Upper lobe of left lung (tissue), 6 donors: ENCODE data around the gene DEPDC5. TPM values are rescaled to one million over a fixed set of nuclear protein-coding genes. Genes with fewer than 3 reads are reported as not detected.

Experiments used
- ATAC-seq, 2 donors: fragments of 200-7000 bp; cut with Tn5 transposase; one replicate each; pipeline ENCODE4 v1.9.1; 2022; ENCODE audit warnings: mild to moderate bottlenecking in 2 of 2, moderate library complexity in 2 of 2; ENCODE audit not compliant: low FRiP score in 2 of 2
- DNase-seq, 2 donors: peaks; one replicate each; pipeline ENCODE4 v3.0.0-alpha.2; 2019 to 2020
- H3K27ac ChIP-seq, 4 donors: fragments of 200-600 bp; sonication (generic); one replicate each; pipeline ENCODE4 v1.5.1; 2016 to 2019
- H3K27me3 ChIP-seq, 4 donors: fragments of 200-600 bp; sonication (generic); one replicate each; pipeline ENCODE4 v1.5.1; 2017 to 2019
- H3K36me3 ChIP-seq, 4 donors: fragments of 200-600 bp; sonication (generic); one replicate each; pipeline ENCODE4 v1.5.1; 2016 to 2019
- H3K4me1 ChIP-seq, 4 donors: fragments of 200-600 bp; sonication (generic); one replicate each; pipeline ENCODE4 v1.5.1; 2018 to 2019
- H3K4me3 ChIP-seq, 4 donors: fragments of 200-600 bp; sonication (generic); one replicate each; pipeline ENCODE4 v1.5.1; 2017 to 2019; ENCODE audit warnings: mild to moderate bottlenecking in 2 of 4, moderate library complexity in 1 of 4
- H3K9me3 ChIP-seq, 4 donors: fragments of 200-600 bp; sonication (generic); one replicate each; pipeline ENCODE4 v1.5.1; 2018 to 2019
- EP300 ChIP-seq, 4 donors: sonication (generic); formaldehyde crosslinking; IDR thresholded peaks; one replicate each; pipeline ENCODE4 v1.5.1; 2017; ENCODE audit warnings: antibody characterized with exemption in 4 of 4, control low read depth in 2 of 4
- POLR2A ChIP-seq, 4 donors: fragments of 450-650 bp; IDR thresholded peaks; one replicate each; pipeline ENCODE4 v1.5.1; 2016 to 2017; ENCODE audit warnings: antibody characterized with exemption in 4 of 4, mild to moderate bottlenecking in 2 of 4
- POLR2AphosphoS5 ChIP-seq, 2 donors: sonication (generic); formaldehyde crosslinking; IDR thresholded peaks; one replicate each; pipeline ENCODE4 v1.5.1; 2017; ENCODE audit warnings: antibody characterized with exemption in 2 of 2
- WGBS, 2 donors: methylation state at CpG; one replicate each; pipeline ENCODE4 v1.1.5; 2017 to 2018; 5-methylcytosine and 5-hydroxymethylcytosine counted together
- total RNA-seq, 6 donors: library from RNA; depleted of rRNA in 4 of 6; stranded (reverse); fragments of >200 nt in 4 of 6; gene quantifications; one replicate each; pipeline versions ENCODE4 v1.1.0 to v1.2.1, GENCODE V29; 2016 to 2021
- TF ChIP-seq, protein P1 (sequence below), 6 experiments: fragments of 450-650 bp in 4 of 6; fragments of 200-600 bp in 2 of 6; sonication (generic) in 2 of 6; IDR thresholded peaks; one replicate each; pipeline ENCODE4 v1.5.1; 2016 to 2019; ENCODE audit warnings: antibody characterized with exemption in 6 of 6
- donor health status: DM: no; HTN: no; CAD: no; lungs with moderate emphysema.
- donor health status: DM: no; HTN: yes; CAD: no; lungs with severe emphysema.

DEPDC5 gene
- total RNA-seq, 6 donors from 2014 or later = 10.9 to 31.4 (median 24.4) TPM

DNA sequence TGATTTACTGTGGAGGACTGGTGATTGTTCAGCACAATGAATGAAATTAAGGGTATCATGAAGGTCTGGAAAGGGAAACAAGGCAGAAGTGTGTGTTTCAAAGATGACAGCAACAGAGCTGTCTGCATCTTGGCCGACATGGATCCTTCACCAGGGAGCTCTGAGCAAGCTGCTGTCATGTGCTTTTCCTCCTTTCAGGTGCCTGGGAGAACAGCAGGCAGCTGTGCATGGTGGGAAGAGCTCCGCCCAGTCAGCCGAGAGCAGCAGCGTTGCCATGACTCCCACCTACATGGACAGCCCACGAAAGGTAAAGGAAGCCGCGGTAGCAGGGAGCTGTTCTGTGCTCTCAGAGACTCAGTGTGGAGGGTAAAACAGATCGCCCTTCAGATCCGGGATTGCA, 103.4 kb downstream of the DEPDC5 start:
- WGBS, 2 donors = 78 to 87% methylated on average over 9 of the region's 9 CpGs

GRCh38 chr22:31861226-31861840, 107.5 kb downstream of the DEPDC5 start:
- WGBS, 2 donors = 93 to 95% methylated on average over 10 to 11 of the region's 11 CpGs
- peaks cover 0 to 58% (median 24%) of the 10 kb centered on the region in 4 donors for H3K36me3 ChIP-seq
- TF ChIP-seq POLR2A (IDR thresholded peaks at IDR 0.05) = no peak
- TF ChIP-seq EP300 (IDR thresholded peaks at IDR 0.05) = no peak
- TF ChIP-seq POLR2AphosphoS5 (IDR thresholded peaks at IDR 0.05) = no peak
- TF ChIP-seq, protein P1, sequence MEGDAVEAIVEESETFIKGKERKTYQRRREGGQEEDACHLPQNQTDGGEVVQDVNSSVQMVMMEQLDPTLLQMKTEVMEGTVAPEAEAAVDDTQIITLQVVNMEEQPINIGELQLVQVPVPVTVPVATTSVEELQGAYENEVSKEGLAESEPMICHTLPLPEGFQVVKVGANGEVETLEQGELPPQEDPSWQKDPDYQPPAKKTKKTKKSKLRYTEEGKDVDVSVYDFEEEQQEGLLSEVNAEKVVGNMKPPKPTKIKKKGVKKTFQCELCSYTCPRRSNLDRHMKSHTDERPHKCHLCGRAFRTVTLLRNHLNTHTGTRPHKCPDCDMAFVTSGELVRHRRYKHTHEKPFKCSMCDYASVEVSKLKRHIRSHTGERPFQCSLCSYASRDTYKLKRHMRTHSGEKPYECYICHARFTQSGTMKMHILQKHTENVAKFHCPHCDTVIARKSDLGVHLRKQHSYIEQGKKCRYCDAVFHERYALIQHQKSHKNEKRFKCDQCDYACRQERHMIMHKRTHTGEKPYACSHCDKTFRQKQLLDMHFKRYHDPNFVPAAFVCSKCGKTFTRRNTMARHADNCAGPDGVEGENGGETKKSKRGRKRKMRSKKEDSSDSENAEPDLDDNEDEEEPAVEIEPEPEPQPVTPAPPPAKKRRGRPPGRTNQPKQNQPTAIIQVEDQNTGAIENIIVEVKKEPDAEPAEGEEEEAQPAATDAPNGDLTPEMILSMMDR (IDR thresholded peaks at IDR 0.05) = no peak
- DNase-seq (no peak), ATAC-seq (no peak)
- H3K4me1 ChIP-seq = no peaks in the 10 kb centered on the region
- H3K27me3 ChIP-seq = no peaks in the 10 kb centered on the region
- H3K4me3 ChIP-seq = no peak overlapping the region
- no peaks in the 10 kb centered on the region for H3K9me3 ChIP-seq
- H3K27ac ChIP-seq = no peak overlapping the region

More for the DNA sequence above, 103.4 kb downstream of the DEPDC5 start:
- no peak for ATAC-seq
- peaks cover 0 to 59% (median 29%) of the 10 kb centered on the region in 4 donors for H3K36me3 ChIP-seq
- H3K27me3 ChIP-seq = no peaks in the 10 kb centered on the region
- H3K27ac ChIP-seq = no peak overlapping the region
- no peak for DNase-seq
- no peak overlapping the region for H3K4me3 ChIP-seq
- no peaks in the 10 kb centered on the region for H3K4me1 ChIP-seq
- H3K9me3 ChIP-seq = no peaks in the 10 kb centered on the region
- no peak for TF ChIP-seq EP300 (IDR thresholded peaks at IDR 0.05)
- no peak for TF ChIP-seq POLR2AphosphoS5 (IDR thresholded peaks at IDR 0.05)
- TF ChIP-seq, protein P1 (IDR thresholded peaks at IDR 0.05) = no peak
- TF ChIP-seq POLR2A (IDR thresholded peaks at IDR 0.05) = no peak

- TF ChIP-seq, protein P1 (IDR thresholded peaks at IDR 0.05) = no peak
- no peak for TF ChIP-seq EP300 (IDR thresholded peaks at IDR 0.05)
- TF ChIP-seq POLR2AphosphoS5 (IDR thresholded peaks at IDR 0.05) = no peak
- no peak for TF ChIP-seq POLR2A (IDR thresholded peaks at IDR 0.05)
- 68 to 83% methylated on average over 4 of the region's 4 CpGs for WGBS, 2 donors
- H3K36me3 ChIP-seq = peaks cover 0 to 31% (median 9%) of the 10 kb centered on the region in 4 donors
- no peaks in the 10 kb centered on the region for H3K9me3 ChIP-seq
- DNase-seq = no peak
- H3K4me3 ChIP-seq = no peak overlapping the region
- H3K27me3 ChIP-seq = no peaks in the 10 kb centered on the region
- no peak for ATAC-seq
- peaks cover 0 to 18% (median 9%) of the 10 kb centered on the region in 4 donors for H3K4me1 ChIP-seq
- H3K27ac ChIP-seq = no peak overlapping the region
Observed at GRCh38 chr22:31866918-31867317, 113.1 kb downstream of the DEPDC5 start.

DNA sequence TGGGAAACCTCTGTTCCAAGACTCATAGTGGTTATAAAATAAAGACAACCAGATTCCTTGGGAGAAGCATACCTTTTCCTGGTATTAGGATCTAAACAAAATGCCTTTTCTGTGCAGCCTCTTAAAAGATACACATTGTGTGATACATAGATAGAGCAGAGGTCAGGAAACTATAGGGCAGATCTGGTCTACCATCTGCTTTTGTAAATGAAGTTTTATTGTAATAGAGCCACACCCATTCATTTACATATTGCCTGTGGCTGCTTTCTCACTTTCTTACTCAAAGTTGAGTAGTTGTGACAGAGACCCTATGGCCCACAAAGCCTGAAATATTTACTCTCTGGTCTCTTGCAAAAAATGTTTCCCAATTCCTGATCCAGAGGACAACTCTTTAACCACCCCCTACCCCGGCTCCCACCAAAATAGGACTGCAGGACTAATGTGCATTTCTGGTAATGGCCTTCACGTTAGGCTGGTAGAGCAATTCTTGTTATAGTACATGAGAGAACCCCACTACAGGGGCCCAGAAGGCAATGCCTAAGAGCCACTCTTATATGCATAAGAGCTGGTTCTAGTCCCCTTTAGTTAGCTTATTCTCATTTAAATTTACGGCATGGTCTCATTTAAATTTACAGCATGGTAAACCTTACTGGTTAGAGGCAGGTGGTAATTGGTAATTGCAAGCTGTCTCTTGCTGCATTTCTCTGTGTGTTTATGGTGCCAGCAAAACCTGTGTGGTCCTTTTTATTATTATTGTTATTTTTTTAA, 113.8 kb downstream of the DEPDC5 start:
- H3K4me1 ChIP-seq = peaks cover 0 to 21% (median 11%) of the 10 kb centered on the region in 4 donors
- TF ChIP-seq, protein P1 (IDR thresholded peaks at IDR 0.05) = no peak
- TF ChIP-seq POLR2A (IDR thresholded peaks at IDR 0.05) (no peak), POLR2AphosphoS5 (IDR thresholded peaks at IDR 0.05) (no peak), EP300 (IDR thresholded peaks at IDR 0.05) (no peak)
- ATAC-seq = no peak
- H3K9me3 ChIP-seq = no peaks in the 10 kb centered on the region
- 87 to 93% methylated on average over 3 of the region's 3 CpGs for WGBS, 2 donors
- peaks cover 0 to 31% (median 9%) of the 10 kb centered on the region in 4 donors for H3K36me3 ChIP-seq
- H3K4me3 ChIP-seq = no peak overlapping the region
- no peak overlapping the region for H3K27ac ChIP-seq
- no peaks in the 10 kb centered on the region for H3K27me3 ChIP-seq
- DNase-seq = no peak
